Liver (tissue), 9 donors: ENCODE results near the gene EEIG1. TPM values are rescaled to one million over a fixed set of nuclear protein-coding genes. Genes with fewer than 3 reads are reported as not detected.

Experiments used
- DNase-seq: peaks from one replicate; pipeline ENCODE4 v3.0.0-alpha.2; 2017; ENCODE audit warnings: low spot score
- H3K27ac ChIP-seq, 2 donors: one replicate each; pipeline ENCODE4 v1.7.0; 2013; ENCODE audit warnings: inconsistent platforms in 2 of 2, low read length in 2 of 2, control low read depth in 1 of 2, low read depth in 1 of 2, mild to moderate bottlenecking in 1 of 2
- H3K27me3 ChIP-seq, 4 donors: one replicate each; pipeline versions ENCODE4 v1.6.1 to v1.7.0; 2013; ENCODE audit warnings: low read length in 3 of 4, inconsistent platforms in 1 of 4, mild to moderate bottlenecking in 1 of 4, moderate library complexity in 1 of 4; ENCODE audit not compliant: control insufficient read depth in 4 of 4, insufficient read depth in 4 of 4
- H3K36me3 ChIP-seq, 4 donors: one replicate each; pipeline versions ENCODE4 v1.6.1 to v1.7.0; 2013; ENCODE audit warnings: low read length in 3 of 4, mild to moderate bottlenecking in 3 of 4, low read depth in 1 of 4, moderate library complexity in 1 of 4; ENCODE audit not compliant: control insufficient read depth in 4 of 4, insufficient read depth in 3 of 4
- H3K4me1 ChIP-seq, 4 donors: one replicate each; pipeline versions ENCODE4 v1.6.1 to v1.7.0; 2013; ENCODE audit warnings: low read length in 3 of 4, mild to moderate bottlenecking in 3 of 4, moderate library complexity in 1 of 4; ENCODE audit not compliant: control insufficient read depth in 4 of 4, insufficient read depth in 4 of 4
- H3K4me3 ChIP-seq, 3 donors: one replicate each; pipeline versions ENCODE4 v1.6.1 to v1.7.0; 2013; ENCODE audit warnings: low read length in 3 of 3, control low read depth in 1 of 3, low read depth in 1 of 3, mild to moderate bottlenecking in 1 of 3
- H3K9ac ChIP-seq, 2 donors: one replicate each; pipeline ENCODE4 v1.7.0; 2013; ENCODE audit warnings: low read length in 2 of 2, mild to moderate bottlenecking in 2 of 2, moderate library complexity in 2 of 2, control low read depth in 1 of 2, low read depth in 1 of 2
- H3K9me3 ChIP-seq, 4 donors: one replicate each; pipeline versions ENCODE4 v1.6.1 to v1.7.0; 2013; ENCODE audit warnings: low read length in 3 of 4; ENCODE audit not compliant: control insufficient read depth in 4 of 4
- ATF3 ChIP-seq: IDR thresholded peaks from 2 replicates; pipeline ENCODE4 v1.6.1; 2016; ENCODE audit warnings: antibody characterized with exemption
- EGR1 ChIP-seq, 2 donors: IDR thresholded peaks; 2 replicates each; pipeline ENCODE4 v1.6.1; 2016 to 2018; ENCODE audit warnings: antibody characterized with exemption in 2 of 2, low read depth in 2 of 2
- FOXA1 ChIP-seq: IDR thresholded peaks from 2 replicates; pipeline ENCODE4 v1.6.1; 2016; ENCODE audit warnings: antibody characterized with exemption
- FOXA2 ChIP-seq: IDR thresholded peaks from 2 replicates; pipeline ENCODE4 v1.6.1; 2016; ENCODE audit warnings: antibody characterized with exemption
- HNF4G ChIP-seq: IDR thresholded peaks from 2 replicates; pipeline ENCODE4 v1.6.1; 2016; ENCODE audit warnings: antibody characterized with exemption
- JUND ChIP-seq, 2 donors: IDR thresholded peaks; 2 replicates each; pipeline ENCODE4 v1.6.1; 2016; ENCODE audit warnings: antibody characterized with exemption in 2 of 2
- NR2F2 ChIP-seq: IDR thresholded peaks from 2 replicates; pipeline ENCODE4 v1.6.1; 2016; ENCODE audit warnings: antibody characterized with exemption
- RAD21 ChIP-seq, 2 donors: IDR thresholded peaks; 2 replicates each; pipeline ENCODE4 v1.6.1; 2016; ENCODE audit warnings: antibody characterized with exemption in 2 of 2, mild to moderate bottlenecking in 2 of 2
- REST ChIP-seq: IDR thresholded peaks from 2 replicates; pipeline ENCODE4 v1.6.1; 2016; ENCODE audit warnings: antibody characterized with exemption, mild to moderate bottlenecking
- RXRA ChIP-seq, 2 donors: IDR thresholded peaks; 2 replicates each; pipeline ENCODE4 v1.6.1; 2017 to 2018; ENCODE audit warnings: antibody characterized with exemption in 2 of 2, mild to moderate bottlenecking in 1 of 2
- SP1 ChIP-seq: IDR thresholded peaks from 2 replicates; pipeline ENCODE4 v1.6.1; 2018; ENCODE audit warnings: antibody characterized with exemption, mild to moderate bottlenecking
- TAF1 ChIP-seq: conservative IDR thresholded peaks from 2 replicates; pipeline ENCODE4 v1.6.1; 2016; ENCODE audit warnings: antibody characterized with exemption, mild to moderate bottlenecking
- ZBTB33 ChIP-seq: IDR thresholded peaks from 2 replicates; pipeline ENCODE4 v1.6.1; 2016; ENCODE audit warnings: antibody characterized with exemption
- WGBS: extraction: QIAGEN DNeasy Blood & Tissue Kit; methylation state at CpG from one replicate; pipeline ENCODE4 v1.1.7; 2013; 5-methylcytosine and 5-hydroxymethylcytosine counted together
- polyA plus RNA-seq, 2 donors: library from polyadenylated mRNA; stranded (reverse) in 1 of 2; unstranded in 1 of 2; fragments of 200-250 nt in 1 of 2; fragments of >200 nt in 1 of 2; fragmentation: Nextera tagmentation in 1 of 2; extraction: Ambion mirVana in 1 of 2; gene quantifications; one replicate each; pipeline versions ENCODE4 v1.2.1 to v1.2.3, GENCODE V29; 2013 to 2015
- total RNA-seq, 2 donors: library from RNA; depleted of rRNA; stranded (reverse); fragments of >200 nt; gene quantifications; one replicate each; pipeline ENCODE4 v1.2.3, GENCODE V29; 2014
- TF ChIP-seq, protein P1 (sequence below): fragments of 150-350 bp; IDR thresholded peaks from 2 replicates; pipeline ENCODE4 v1.5.1; 2017; ENCODE audit warnings: improper control_type of control experiment, low read depth, low read length; ENCODE audit not compliant: missing input control
- TF ChIP-seq, protein P2 (sequence below): IDR thresholded peaks from 2 replicates; pipeline ENCODE4 v1.6.1; 2016; ENCODE audit warnings: antibody characterized with exemption
- donor health status: healthy.
- donor health status: healthy.
- donor health status: healthy.
- donor health status: healthy.
- donor health status: healthy.

The EEIG1 gene
- total RNA-seq (10 to 100 TPM in 1 of 2 donors, 1 to 10 TPM in 1; 4.9 to 14.3 TPM), polyA plus RNA-seq (10 to 100 TPM in 1 of 2 donors, 1 to 10 TPM in 1; 6.7 to 11.2 TPM)

DNA sequence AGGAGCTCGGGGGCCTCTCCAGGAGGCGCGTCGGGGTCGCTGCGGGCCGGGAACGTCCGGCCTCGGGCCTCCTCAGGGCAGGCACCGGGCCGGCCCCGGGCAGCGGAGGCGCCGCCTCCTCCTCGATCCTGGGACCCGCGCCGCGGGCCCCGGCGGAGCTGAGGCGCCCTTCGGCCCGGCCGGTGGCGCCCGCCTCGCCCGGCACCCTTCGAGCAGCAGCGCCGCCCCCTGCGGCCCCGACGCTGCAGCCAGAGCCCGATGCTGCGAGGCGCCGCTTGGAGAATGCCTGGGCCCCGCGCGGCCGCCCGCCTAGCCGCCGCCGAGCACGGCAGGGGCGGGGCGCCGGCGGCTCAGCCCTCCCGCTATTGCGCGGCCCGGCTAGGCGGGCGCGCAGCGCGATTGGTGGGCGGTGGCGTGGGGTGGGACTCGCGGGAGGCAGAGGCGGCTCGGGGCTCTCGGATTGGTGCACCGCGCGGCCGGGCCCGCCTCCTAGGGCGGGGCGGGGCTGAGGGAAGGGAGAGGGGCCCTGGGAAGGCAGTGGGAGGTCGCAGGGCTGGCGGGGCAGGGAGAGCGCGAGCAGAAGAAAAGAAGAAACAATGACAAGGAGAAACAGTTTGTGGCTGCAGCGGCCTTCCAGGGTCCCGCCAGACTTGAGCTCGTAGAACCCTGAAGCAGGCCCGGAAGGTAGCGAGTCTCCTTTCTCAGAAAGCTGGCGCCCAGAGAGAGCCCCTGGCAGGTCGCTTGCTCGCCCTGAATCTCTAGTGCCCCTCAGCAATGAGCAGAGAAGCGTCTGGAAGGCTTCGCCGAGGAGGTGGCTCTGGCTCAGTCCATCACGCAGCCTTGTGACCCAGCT is at the start of gene EEIG1:
Gene EEIG1, minus strand, starts transcription at position 284 of the 853 bp plus-strand sequence. CDS start 852 bp downstream, outside the sequence.
- peak within 1 kb of the TSS; percentile 80 to 95 for H3K27ac ChIP-seq
- H3K36me3 ChIP-seq: peaks cover 0 to 1% (median 0%) of the 10 kb centered on the region in 4 donors
- peak within 1 kb of the TSS; percentile 65 to 91 (median 85) for H3K4me3 ChIP-seq
- peak within 1 kb of the TSS; percentile 95 to 96 for H3K9ac ChIP-seq
- DNase-seq: peak; percentile 97
- H3K27me3 ChIP-seq: no peaks in the 10 kb centered on the region
- TF ChIP-seq RAD21 (IDR thresholded peaks at IDR 0.05): peak in 1 of 2 donors; percentile 14
- TF ChIP-seq, protein P1, sequence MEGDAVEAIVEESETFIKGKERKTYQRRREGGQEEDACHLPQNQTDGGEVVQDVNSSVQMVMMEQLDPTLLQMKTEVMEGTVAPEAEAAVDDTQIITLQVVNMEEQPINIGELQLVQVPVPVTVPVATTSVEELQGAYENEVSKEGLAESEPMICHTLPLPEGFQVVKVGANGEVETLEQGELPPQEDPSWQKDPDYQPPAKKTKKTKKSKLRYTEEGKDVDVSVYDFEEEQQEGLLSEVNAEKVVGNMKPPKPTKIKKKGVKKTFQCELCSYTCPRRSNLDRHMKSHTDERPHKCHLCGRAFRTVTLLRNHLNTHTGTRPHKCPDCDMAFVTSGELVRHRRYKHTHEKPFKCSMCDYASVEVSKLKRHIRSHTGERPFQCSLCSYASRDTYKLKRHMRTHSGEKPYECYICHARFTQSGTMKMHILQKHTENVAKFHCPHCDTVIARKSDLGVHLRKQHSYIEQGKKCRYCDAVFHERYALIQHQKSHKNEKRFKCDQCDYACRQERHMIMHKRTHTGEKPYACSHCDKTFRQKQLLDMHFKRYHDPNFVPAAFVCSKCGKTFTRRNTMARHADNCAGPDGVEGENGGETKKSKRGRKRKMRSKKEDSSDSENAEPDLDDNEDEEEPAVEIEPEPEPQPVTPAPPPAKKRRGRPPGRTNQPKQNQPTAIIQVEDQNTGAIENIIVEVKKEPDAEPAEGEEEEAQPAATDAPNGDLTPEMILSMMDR: no peak
- no peaks in the 10 kb centered on the region for H3K9me3 ChIP-seq
- H3K4me1 ChIP-seq: peaks cover 10 to 42% (median 30%) of the 10 kb centered on the region in 4 donors
- WGBS: under 1% methylated on average over 93 of the region's 93 CpGs

DNA sequence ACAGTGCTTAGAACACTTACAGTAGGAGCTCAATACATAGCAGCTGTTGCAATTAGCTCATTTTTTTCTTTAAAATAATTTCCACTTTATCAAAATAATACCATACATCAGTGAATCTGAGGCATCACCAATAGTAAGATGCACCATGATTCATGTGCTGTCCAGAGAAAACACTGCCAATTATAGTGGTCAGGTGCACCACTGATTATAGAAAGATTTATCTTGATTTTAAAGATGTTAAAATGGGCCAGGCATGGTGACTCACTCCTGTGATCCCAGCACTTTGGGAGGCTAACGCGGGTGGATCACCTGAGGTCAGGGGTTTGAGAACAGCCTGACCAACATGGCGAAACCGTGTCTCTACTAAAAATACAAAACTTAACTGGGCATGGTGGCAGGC is 46.9 kb upstream of the EEIG1 start:
- no peak overlapping the region for H3K4me3 ChIP-seq

More for the DNA sequence above, 46.9 kb upstream of the EEIG1 start:
- Histone ChIP-seq H3K36me3 (no peaks in the 10 kb centered on the region), H3K4me1 (peaks cover 0 to 4% (median 2%) of the 10 kb centered on the region in 4 donors), H3K9ac (no peak overlapping the region), H3K9me3 (no peaks in the 10 kb centered on the region), H3K27ac (no peak overlapping the region), H3K27me3 (no peaks in the 10 kb centered on the region)
- 96% methylated on average over 4 of the region's 4 CpGs for WGBS
- no peak for TF ChIP-seq REST
- TF ChIP-seq, protein P1: no peak
- TF ChIP-seq RXRA (IDR thresholded peaks at IDR 0.05): no peak
- no peak for TF ChIP-seq ATF3
- TF ChIP-seq EGR1 (IDR thresholded peaks at IDR 0.05; ENCODE audit: low read depth in 2 of 2): no peak
- TF ChIP-seq NR2F2: no peak
- TF ChIP-seq ZBTB33: no peak
- no peak for TF ChIP-seq RAD21 (IDR thresholded peaks at IDR 0.05)
- TF ChIP-seq, protein P2, sequence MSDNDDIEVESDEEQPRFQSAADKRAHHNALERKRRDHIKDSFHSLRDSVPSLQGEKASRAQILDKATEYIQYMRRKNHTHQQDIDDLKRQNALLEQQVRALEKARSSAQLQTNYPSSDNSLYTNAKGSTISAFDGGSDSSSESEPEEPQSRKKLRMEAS: no peak
- no peak for TF ChIP-seq FOXA1
- no peak for TF ChIP-seq FOXA2
- TF ChIP-seq SP1: no peak
- TF ChIP-seq JUND (IDR thresholded peaks at IDR 0.05): no peak
- no peak for TF ChIP-seq TAF1
- no peak for TF ChIP-seq HNF4G
- no peak for DNase-seq
